ENCODE measurements around the gene KCNQ5.

GRCh38 chr6:72828904-72829303 is 207.0 kb downstream of the KCNQ5 start:
- TF ChIP-seq CTCF (IDR thresholded peaks at IDR 0.05; ENCODE audit: low read length) = no peak
- no peak for TF ChIP-seq EZH2 (IDR thresholded peaks at IDR 0.05; ENCODE audit: borderline replicate concordance, low read length)
